DOHH2 (cell line): ENCODE measurements around the gene PRDM2.

Source experiments
- H3F3A ChIP-seq: fragments of 200-600 bp; sonication (generic), shearing (Covaris generic); 2 replicates; pipeline ENCODE4 v1.6.0; 2016; ENCODE audit warnings: antibody characterized with exemption, mild to moderate bottlenecking; ENCODE audit not compliant: control insufficient read depth, insufficient read depth
- H3K27ac ChIP-seq: fragments of 200-600 bp; sonication (generic); 2 replicates; pipeline ENCODE4 v1.5.1; 2014; ENCODE audit warnings: low read depth, mild to moderate bottlenecking, low read length, moderate library complexity
- H3K27me3 ChIP-seq: fragments of 200-600 bp; sonication (generic); 2 replicates; pipeline ENCODE4 v1.6.1; 2014; ENCODE audit warnings: mild to moderate bottlenecking, low read length, mixed read lengths; ENCODE audit not compliant: control insufficient read depth
- H3K36me3 ChIP-seq: fragments of 200-600 bp; sonication (generic); 2 replicates; pipeline ENCODE4 v1.6.1; 2014; ENCODE audit warnings: mild to moderate bottlenecking, low read length, moderate library complexity, mixed read lengths; ENCODE audit not compliant: control insufficient read depth
- H3K4me1 ChIP-seq: fragments of 200-600 bp; sonication (generic); 2 replicates; pipeline ENCODE4 v1.6.1; 2014; ENCODE audit warnings: mild to moderate bottlenecking, low read length, mixed read lengths; ENCODE audit not compliant: control insufficient read depth
- H3K4me2 ChIP-seq: fragments of 200-600 bp; sonication (generic); 2 replicates; pipeline ENCODE4 v1.6.0; 2014; ENCODE audit warnings: mild to moderate bottlenecking, low read length, moderate library complexity
- H3K4me3 ChIP-seq: fragments of 200-600 bp; sonication (generic); 2 replicates; pipeline ENCODE4 v1.5.1; 2014; ENCODE audit warnings: mild to moderate bottlenecking, low read length, mixed read lengths
- H3K79me2 ChIP-seq: fragments of 200-600 bp; sonication (generic); 2 replicates; pipeline ENCODE4 v1.6.1; 2014; ENCODE audit warnings: mild to moderate bottlenecking, low read length, mixed read lengths; ENCODE audit not compliant: control insufficient read depth
- H3K9me2 ChIP-seq: fragments of 200-600 bp; sonication (generic); replicated peaks from 2 replicates; pipeline ENCODE4 v1.6.1; 2014; ENCODE audit warnings: mild to moderate bottlenecking, low read length, mixed read lengths; ENCODE audit not compliant: control insufficient read depth
- H3K9me3 ChIP-seq: fragments of 200-600 bp; sonication (generic); 2 replicates; pipeline ENCODE4 v1.6.1; 2014; ENCODE audit warnings: antibody characterized with exemption, low read length, mixed read lengths; ENCODE audit not compliant: control insufficient read depth, insufficient read depth
- H4K20me1 ChIP-seq: fragments of 200-600 bp; sonication (generic); 2 replicates; pipeline ENCODE4 v1.6.0; 2014; ENCODE audit warnings: low read depth, mild to moderate bottlenecking, antibody characterized with exemption, low read length, moderate library complexity; ENCODE audit not compliant: control insufficient read depth, insufficient read depth
- EZH2phosphoT487 ChIP-seq: fragments of 200-600 bp; sonication (generic); IDR thresholded peaks from 2 replicates; pipeline ENCODE4 v1.6.1; 2017; ENCODE audit warnings: borderline replicate concordance, mild to moderate bottlenecking, antibody characterized with exemption, low read length, moderate library complexity, mixed read lengths
- TF ChIP-seq, protein P1 (sequence below): fragments of 200-600 bp; sonication (generic); IDR thresholded peaks from one replicate; pipeline ENCODE4 v1.5.1; 2014; ENCODE audit warnings: antibody characterized with exemption, mild to moderate bottlenecking, low read depth, low read length; ENCODE audit not compliant: poor library complexity, severe bottlenecking

Gene PRDM2

GRCh38 chr1:13828454-13829151, 128.6 kb downstream of the PRDM2 start:
- H3K79me2 ChIP-seq, result no peaks in the 10 kb centered on the region
- H3K36me3 ChIP-seq, result no peaks in the 10 kb centered on the region
- TF ChIP-seq, protein P1, sequence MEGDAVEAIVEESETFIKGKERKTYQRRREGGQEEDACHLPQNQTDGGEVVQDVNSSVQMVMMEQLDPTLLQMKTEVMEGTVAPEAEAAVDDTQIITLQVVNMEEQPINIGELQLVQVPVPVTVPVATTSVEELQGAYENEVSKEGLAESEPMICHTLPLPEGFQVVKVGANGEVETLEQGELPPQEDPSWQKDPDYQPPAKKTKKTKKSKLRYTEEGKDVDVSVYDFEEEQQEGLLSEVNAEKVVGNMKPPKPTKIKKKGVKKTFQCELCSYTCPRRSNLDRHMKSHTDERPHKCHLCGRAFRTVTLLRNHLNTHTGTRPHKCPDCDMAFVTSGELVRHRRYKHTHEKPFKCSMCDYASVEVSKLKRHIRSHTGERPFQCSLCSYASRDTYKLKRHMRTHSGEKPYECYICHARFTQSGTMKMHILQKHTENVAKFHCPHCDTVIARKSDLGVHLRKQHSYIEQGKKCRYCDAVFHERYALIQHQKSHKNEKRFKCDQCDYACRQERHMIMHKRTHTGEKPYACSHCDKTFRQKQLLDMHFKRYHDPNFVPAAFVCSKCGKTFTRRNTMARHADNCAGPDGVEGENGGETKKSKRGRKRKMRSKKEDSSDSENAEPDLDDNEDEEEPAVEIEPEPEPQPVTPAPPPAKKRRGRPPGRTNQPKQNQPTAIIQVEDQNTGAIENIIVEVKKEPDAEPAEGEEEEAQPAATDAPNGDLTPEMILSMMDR, result peak; percentile 82
- TF ChIP-seq EZH2phosphoT487, result no peak
- no peaks in the 10 kb centered on the region for H3K9me3 ChIP-seq
- no peaks in the 10 kb centered on the region for H3F3A ChIP-seq
- H3K4me3 ChIP-seq, result no peak overlapping the region
- H3K27ac ChIP-seq, result no peak overlapping the region
- H3K27me3 ChIP-seq, result 0 out of 2 replicates have a peak, but pooled peaks cover 6% of the 10 kb centered on the region
- peak overlapping the region; percentile 39 for H3K4me2 ChIP-seq
- no peaks in the 10 kb centered on the region; the same call in 1 of the 2 replicates for H3K4me1 ChIP-seq
- no peaks in the 10 kb centered on the region for H3K9me2 ChIP-seq
- no peaks in the 10 kb centered on the region for H4K20me1 ChIP-seq

GRCh38 chr1:13829152-13829769, 129.3 kb downstream of the PRDM2 start:
- H3K4me3 ChIP-seq, result no peak overlapping the region
- H4K20me1 ChIP-seq, result no peaks in the 10 kb centered on the region
- H3K27ac ChIP-seq, result no peak overlapping the region
- H3K9me2 ChIP-seq, result no peaks in the 10 kb centered on the region
- H3K9me3 ChIP-seq, result no peaks in the 10 kb centered on the region
- no peak for TF ChIP-seq EZH2phosphoT487
- TF ChIP-seq, protein P1, result peak; percentile 15
- peak overlapping the region; percentile 39 for H3K4me2 ChIP-seq
- no peaks in the 10 kb centered on the region for H3K36me3 ChIP-seq
- no peaks in the 10 kb centered on the region for H3F3A ChIP-seq
- no peaks in the 10 kb centered on the region; the same call in 1 of the 2 replicates for H3K4me1 ChIP-seq
- 0 out of 2 replicates have a peak, but pooled peaks cover 6% of the 10 kb centered on the region for H3K27me3 ChIP-seq
- no peaks in the 10 kb centered on the region for H3K79me2 ChIP-seq

- H3F3A ChIP-seq, result no peaks in the 10 kb centered on the region
- no peak overlapping the region for H3K27ac ChIP-seq
- H3K79me2 ChIP-seq, result no peaks in the 10 kb centered on the region
- no peak overlapping the region for H3K4me2 ChIP-seq
- H4K20me1 ChIP-seq, result no peaks in the 10 kb centered on the region
- no peak for TF ChIP-seq EZH2phosphoT487
- TF ChIP-seq, protein P1, result no peak
- no peaks in the 10 kb centered on the region for H3K36me3 ChIP-seq
- H3K27me3 ChIP-seq, result peaks cover 9% of the 10 kb centered on the region
- H3K4me1 ChIP-seq, result no peaks in the 10 kb centered on the region; the same call in 1 of the 2 replicates
- H3K4me3 ChIP-seq, result no peak overlapping the region
- no peaks in the 10 kb centered on the region for H3K9me3 ChIP-seq
- H3K9me2 ChIP-seq, result no peaks in the 10 kb centered on the region
Measured at GRCh38 chr1:13830170-13830569, 130.2 kb downstream of the PRDM2 start.
